Astrocyte (in vitro differentiated cells and primary cell): ENCODE measurements around the gene APOBEC2. TPM values are rescaled to one million over a fixed set of nuclear protein-coding genes. Genes with fewer than 3 reads are reported as not detected.
A peak's percentile ranks its signal among the peaks of the same experiment; 100 is the strongest.

ENCODE experiments used
- DNase-seq: peaks from one replicate; pipeline ENCODE4 v3.0.0-alpha.2; 2010; ENCODE audit warnings: low read depth
- FAIRE-seq: peaks from 2 replicates; lab custom pipeline; 2011; peaks lifted over from hg19 to GRCh38; lab: Jason Lieb, UNC
- H2AFZ ChIP-seq: 2 replicates; pipeline ENCODE4 v1.6.0; 2012; ENCODE audit warnings: low read depth, low read length, inconsistent platforms
- H3K27ac ChIP-seq: 2 replicates; pipeline ENCODE4 v1.5.1; 2011; ENCODE audit warnings: low read depth, low read length, inconsistent platforms
- H3K27me3 ChIP-seq: 2 replicates; pipeline ENCODE4 v1.6.0; 2011; ENCODE audit warnings: low read length, inconsistent platforms; ENCODE audit not compliant: insufficient read depth
- H3K36me3 ChIP-seq: 2 replicates; pipeline ENCODE4 v1.5.1; 2011; ENCODE audit warnings: low read length, inconsistent platforms; ENCODE audit not compliant: insufficient read depth
- H3K4me1 ChIP-seq: 2 replicates; pipeline ENCODE4 v1.5.1; 2011; ENCODE audit warnings: low read length, inconsistent platforms; ENCODE audit not compliant: insufficient read depth
- H3K4me2 ChIP-seq: 2 replicates; pipeline ENCODE4 v1.6.0; 2012; ENCODE audit warnings: low read length, inconsistent platforms
- H3K4me3 ChIP-seq: 2 replicates; pipeline ENCODE4 v1.5.1; 2011; ENCODE audit warnings: low read depth, mild to moderate bottlenecking, low read length, inconsistent platforms; ENCODE audit not compliant: insufficient read depth
- H3K79me2 ChIP-seq: 2 replicates; pipeline ENCODE4 v1.6.0; 2012; ENCODE audit warnings: mild to moderate bottlenecking, low read length, inconsistent platforms; ENCODE audit not compliant: insufficient read depth
- H3K9ac ChIP-seq: 2 replicates; pipeline ENCODE4 v1.6.0; 2012; ENCODE audit warnings: mild to moderate bottlenecking, low read length, inconsistent platforms
- H3K9me3 ChIP-seq: 2 replicates; pipeline ENCODE4 v1.5.1; 2012; ENCODE audit warnings: low read depth, mild to moderate bottlenecking, low read length, inconsistent platforms; ENCODE audit not compliant: insufficient read depth
- H4K20me1 ChIP-seq: 2 replicates; pipeline ENCODE4 v1.6.0; 2012; ENCODE audit warnings: low read length, inconsistent platforms; ENCODE audit not compliant: insufficient read depth
- H3K27ac Mint-ChIP-seq: one replicate; pipeline ENCODE4 v1.8.0; 2021; ENCODE audit warnings: mild to moderate bottlenecking, mixed read lengths; ENCODE audit not compliant: unreplicated experiment
- H3K27me3 Mint-ChIP-seq: one replicate; pipeline ENCODE4 v1.8.0; 2021; ENCODE audit warnings: low read depth, mixed read lengths; ENCODE audit not compliant: unreplicated experiment
- H3K36me3 Mint-ChIP-seq: one replicate; pipeline ENCODE4 v1.8.0; 2021; ENCODE audit warnings: low read depth, mixed read lengths; ENCODE audit not compliant: unreplicated experiment
- H3K4me1 Mint-ChIP-seq: one replicate; pipeline ENCODE4 v1.8.0; 2021; ENCODE audit warnings: low read depth, mixed read lengths; ENCODE audit not compliant: unreplicated experiment
- H3K4me3 Mint-ChIP-seq: one replicate; pipeline ENCODE4 v1.8.0; 2021; ENCODE audit warnings: mild to moderate bottlenecking, moderate library complexity, mixed read lengths; ENCODE audit not compliant: unreplicated experiment
- H3K9me3 Mint-ChIP-seq: one replicate; pipeline ENCODE4 v1.8.0; 2021; ENCODE audit warnings: mild to moderate bottlenecking, mixed read lengths; ENCODE audit not compliant: unreplicated experiment
- EZH2 ChIP-seq: IDR thresholded peaks from 2 replicates; pipeline ENCODE4 v1.6.1; 2012; ENCODE audit warnings: mild to moderate bottlenecking, low read length, inconsistent platforms; ENCODE audit not compliant: insufficient read depth
- total RNA-seq: library from RNA; stranded (reverse); gene quantifications from 2 replicates; pipeline ENCODE4 v1.2.1, GENCODE V29; 2021
- TF ChIP-seq, protein P1 (sequence below): IDR thresholded peaks from 2 replicates; pipeline ENCODE4 v1.5.1; 2011; ENCODE audit warnings: low read depth, mild to moderate bottlenecking, inconsistent platforms, low read length, moderate library complexity; ENCODE audit not compliant: insufficient read depth

The APOBEC2 gene
- total RNA-seq, 1 donor from 2014 or later: not detected

- no peaks in the 10 kb centered on the region for H3K36me3 ChIP-seq
- Mint-ChIP-seq H3K4me3 (no peak within 1 kb of the TSS), H3K9me3 (peaks cover 3% of the 10 kb centered on the region), H3K27ac (no peak within 1 kb of the TSS), H3K4me1 (peaks cover 19% of the 10 kb centered on the region), H3K27me3 (peaks cover 2% of the 10 kb centered on the region), H3K36me3 (no peaks in the 10 kb centered on the region)
- H3K4me2 ChIP-seq: no peak within 1 kb of the TSS
- H2AFZ ChIP-seq: no peak within 1 kb of the TSS
- H3K4me3 ChIP-seq: no peak within 1 kb of the TSS
- DNase-seq (no peak), FAIRE-seq (no peak)
- no peak within 1 kb of the TSS for H3K27ac ChIP-seq
- H3K9me3 ChIP-seq: no peaks in the 10 kb centered on the region
- TF ChIP-seq, protein P1, sequence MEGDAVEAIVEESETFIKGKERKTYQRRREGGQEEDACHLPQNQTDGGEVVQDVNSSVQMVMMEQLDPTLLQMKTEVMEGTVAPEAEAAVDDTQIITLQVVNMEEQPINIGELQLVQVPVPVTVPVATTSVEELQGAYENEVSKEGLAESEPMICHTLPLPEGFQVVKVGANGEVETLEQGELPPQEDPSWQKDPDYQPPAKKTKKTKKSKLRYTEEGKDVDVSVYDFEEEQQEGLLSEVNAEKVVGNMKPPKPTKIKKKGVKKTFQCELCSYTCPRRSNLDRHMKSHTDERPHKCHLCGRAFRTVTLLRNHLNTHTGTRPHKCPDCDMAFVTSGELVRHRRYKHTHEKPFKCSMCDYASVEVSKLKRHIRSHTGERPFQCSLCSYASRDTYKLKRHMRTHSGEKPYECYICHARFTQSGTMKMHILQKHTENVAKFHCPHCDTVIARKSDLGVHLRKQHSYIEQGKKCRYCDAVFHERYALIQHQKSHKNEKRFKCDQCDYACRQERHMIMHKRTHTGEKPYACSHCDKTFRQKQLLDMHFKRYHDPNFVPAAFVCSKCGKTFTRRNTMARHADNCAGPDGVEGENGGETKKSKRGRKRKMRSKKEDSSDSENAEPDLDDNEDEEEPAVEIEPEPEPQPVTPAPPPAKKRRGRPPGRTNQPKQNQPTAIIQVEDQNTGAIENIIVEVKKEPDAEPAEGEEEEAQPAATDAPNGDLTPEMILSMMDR: peak; percentile 62
- no peak for TF ChIP-seq EZH2
- no peaks in the 10 kb centered on the region for H3K79me2 ChIP-seq
- peaks cover 3% of the 10 kb centered on the region for H3K27me3 ChIP-seq
- no peak within 1 kb of the TSS for H3K9ac ChIP-seq
- peaks cover 9% of the 10 kb centered on the region for H3K4me1 ChIP-seq
- no peaks in the 10 kb centered on the region for H4K20me1 ChIP-seq
Measured at GRCh38 chr6:41039060-41039998, 13.7 kb upstream of the APOBEC2 start, which contains the start of gene UNC5CL. UNC5CL (minus strand) TSS chr6:41039221; CDS start chr6:41035074, 4,147 bp downstream.

GRCh38 chr6:41040101-41040939, 12.7 kb upstream of the APOBEC2 start:
- H3K9me3 ChIP-seq: no peaks in the 10 kb centered on the region
- no peaks in the 10 kb centered on the region for H3K79me2 ChIP-seq
- Mint-ChIP-seq H3K4me3 (no peak overlapping the region), H3K27me3 (no peaks in the 10 kb centered on the region), H3K27ac (peak overlapping the region; percentile 86), H3K9me3 (peaks cover 3% of the 10 kb centered on the region), H3K36me3 (no peaks in the 10 kb centered on the region), H3K4me1 (peaks cover 19% of the 10 kb centered on the region)
- H2AFZ ChIP-seq: peak overlapping the region; percentile 15
- H3K36me3 ChIP-seq: no peaks in the 10 kb centered on the region
- peaks cover 9% of the 10 kb centered on the region for H3K4me1 ChIP-seq
- H3K4me3 ChIP-seq: no peak overlapping the region
- no peak for FAIRE-seq
- H3K27me3 ChIP-seq: peaks cover 3% of the 10 kb centered on the region
- no peak overlapping the region for H3K27ac ChIP-seq
- H3K9ac ChIP-seq: no peak overlapping the region
- peak; percentile 7 for DNase-seq
- no peaks in the 10 kb centered on the region for H4K20me1 ChIP-seq
- H3K4me2 ChIP-seq: no peak overlapping the region
- TF ChIP-seq, protein P1: no peak
- no peak for TF ChIP-seq EZH2
